HCEC 1CT (cell line): Measurements from ENCODE around the gene C22orf23.
A peak's percentile ranks its signal among the peaks of the same experiment; 100 is the strongest.

Experiments
- DNase-seq: peaks from one replicate; pipeline ENCODE4 v3.0.0-alpha.2; 2017

C22orf23 gene

DNA sequence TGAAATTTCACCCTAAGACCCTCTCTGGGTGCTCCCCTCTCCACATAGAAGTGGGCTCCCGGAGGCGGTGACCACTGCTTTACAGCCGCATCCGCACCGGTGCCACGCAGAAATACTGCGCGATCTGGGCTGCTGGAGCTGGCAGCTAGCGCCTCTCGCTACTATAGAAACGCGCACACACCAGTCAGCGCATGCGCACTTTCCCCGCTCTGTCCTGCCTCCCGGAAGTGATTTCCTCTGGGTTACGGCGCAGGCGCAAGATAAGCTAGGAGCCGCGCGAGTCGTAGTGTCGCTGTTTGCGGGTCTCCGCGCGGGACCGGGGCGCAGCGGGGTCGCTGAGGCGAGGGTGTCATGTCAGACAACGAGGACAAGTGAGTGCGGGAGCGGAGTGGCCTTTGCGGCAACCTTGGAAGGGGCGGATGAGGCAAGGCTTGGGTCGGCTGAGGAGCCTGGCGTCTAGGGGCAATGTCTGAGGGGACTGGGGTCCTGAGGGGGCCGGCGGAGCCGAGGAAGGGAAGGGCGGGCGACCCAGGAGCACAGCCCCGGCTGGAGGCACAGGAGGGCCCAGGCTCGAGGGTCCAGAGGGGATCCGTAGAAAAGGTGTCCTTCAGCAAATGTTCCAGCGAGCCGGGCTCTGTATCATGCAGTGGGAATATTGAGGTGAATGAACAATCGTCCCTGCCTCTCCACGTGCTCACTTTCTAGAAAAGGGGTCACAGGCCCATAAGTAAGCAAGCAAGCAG lies at the start of gene C22orf23, which contains the start of gene POLR2F:
Gene C22orf23, minus strand, starts transcription at position 165 of the 743 bp plus-strand sequence. CDS start 452 bp downstream, outside the sequence.
Gene POLR2F, plus strand, starts transcription at position 263 of the 743 bp plus-strand sequence. Its CDS starts 89 bp downstream, at position 352.
- DNase-seq = peak; percentile 90

DNA sequence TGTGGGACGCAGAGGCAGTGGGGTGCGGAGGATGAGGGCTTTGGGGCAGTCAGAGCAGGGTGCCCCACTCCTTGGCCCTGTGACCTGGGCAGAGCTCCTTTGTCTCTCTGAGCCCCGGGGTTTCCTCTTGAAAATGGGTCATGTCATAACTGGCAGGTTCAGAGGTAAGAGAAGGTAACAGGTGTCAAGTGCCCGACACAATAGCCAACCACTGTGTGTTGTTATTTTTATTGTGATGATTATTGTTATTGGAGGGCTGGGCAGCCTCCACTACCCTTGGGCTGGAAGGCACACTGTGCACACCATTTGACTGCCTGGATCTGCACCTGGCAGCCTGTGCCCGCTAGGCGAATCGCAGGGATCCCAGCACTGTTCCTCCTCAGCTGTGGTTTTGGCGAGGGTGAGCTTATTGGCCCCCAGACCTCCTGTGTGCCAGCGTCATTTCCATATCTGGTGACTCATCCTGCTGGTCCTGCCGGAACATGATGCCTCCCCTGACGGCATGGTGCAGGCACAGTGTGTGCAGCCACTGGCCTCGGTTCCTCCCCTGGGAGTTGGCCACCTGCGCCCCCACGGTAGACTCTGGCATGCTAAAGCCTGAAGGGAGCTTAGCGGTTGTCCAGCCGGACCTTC lies 46.4 kb upstream of the C22orf23 start:
- DNase-seq = peak; percentile 46

DNA sequence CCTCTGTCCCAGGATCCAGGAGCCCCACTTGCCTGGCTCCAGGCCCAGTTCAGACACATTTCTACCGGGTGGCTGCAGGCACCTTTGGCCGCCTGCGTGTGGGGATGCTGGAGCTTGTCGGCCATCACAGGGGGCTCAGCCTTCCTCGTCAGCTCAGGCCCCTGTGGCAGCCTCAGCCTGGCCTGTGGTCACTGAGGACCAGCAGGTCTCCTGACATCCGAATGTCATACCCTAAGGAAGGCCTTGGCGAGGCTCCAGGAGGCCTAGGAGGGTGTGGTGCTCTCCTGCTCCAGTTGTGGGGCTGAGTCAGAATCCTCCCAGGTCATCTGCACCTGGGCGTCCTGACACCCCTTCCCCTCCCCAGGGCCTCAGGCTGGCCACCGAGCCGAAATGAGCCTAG lies 45.8 kb upstream of the C22orf23 start:
- DNase-seq = no peak

DNA sequence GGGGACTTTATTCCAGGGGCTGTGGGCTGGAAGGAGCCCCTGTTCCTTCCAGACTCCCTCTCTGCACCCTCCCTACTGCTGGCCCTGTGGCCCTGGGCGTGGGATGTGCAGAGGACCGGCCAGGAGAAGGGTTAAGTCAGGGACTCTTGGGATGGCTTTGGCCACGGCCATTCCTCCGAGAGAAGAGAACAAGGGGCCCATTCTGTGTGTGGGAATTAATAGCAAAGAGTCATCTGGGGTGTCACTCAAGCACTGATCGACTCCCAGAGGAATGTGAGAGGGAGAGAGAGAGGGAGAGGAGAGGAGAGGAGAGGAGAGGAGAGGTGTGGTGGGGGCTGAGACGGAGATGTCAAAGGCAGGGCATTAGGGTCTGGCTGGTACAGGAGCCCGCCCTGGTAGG lies 45.1 kb upstream of the C22orf23 start:
- DNase-seq = no peak

DNA sequence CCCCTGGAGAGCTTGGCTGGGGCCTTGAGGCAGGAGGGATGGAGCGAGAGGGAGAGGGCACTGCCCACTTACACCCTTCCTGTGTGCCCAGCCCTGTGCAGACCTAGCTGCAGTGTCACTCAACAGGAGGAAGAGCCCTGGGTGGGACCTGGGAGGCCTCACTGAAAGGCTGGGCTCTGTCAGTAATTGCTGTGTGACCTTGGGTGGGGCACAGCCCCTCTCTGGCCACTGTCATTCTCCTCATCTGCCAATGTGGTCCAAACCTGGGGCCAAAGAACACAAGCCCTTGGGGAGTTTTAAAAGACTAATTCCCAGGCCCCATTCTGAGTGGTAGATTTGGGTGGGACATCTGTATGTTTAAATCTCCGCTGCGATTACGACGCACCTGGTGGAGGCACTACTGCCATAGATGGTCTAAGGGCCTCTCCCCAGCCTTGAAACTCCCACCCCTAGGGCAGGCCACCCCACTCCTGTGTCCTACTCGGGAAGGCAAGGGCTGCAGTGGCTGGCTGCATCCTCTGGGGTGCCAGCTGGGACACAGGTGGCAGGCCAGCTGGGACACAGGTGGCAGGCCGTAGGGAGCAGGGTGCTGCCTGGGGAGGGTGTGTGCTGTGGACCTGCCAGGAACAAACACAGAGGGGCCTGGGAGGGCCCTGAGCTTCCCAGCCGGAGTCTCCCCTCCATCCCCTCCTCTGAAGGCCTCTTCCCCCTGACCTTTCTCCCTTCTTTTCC lies 43.3 kb upstream of the C22orf23 start:
- DNase-seq = no peak

DNA sequence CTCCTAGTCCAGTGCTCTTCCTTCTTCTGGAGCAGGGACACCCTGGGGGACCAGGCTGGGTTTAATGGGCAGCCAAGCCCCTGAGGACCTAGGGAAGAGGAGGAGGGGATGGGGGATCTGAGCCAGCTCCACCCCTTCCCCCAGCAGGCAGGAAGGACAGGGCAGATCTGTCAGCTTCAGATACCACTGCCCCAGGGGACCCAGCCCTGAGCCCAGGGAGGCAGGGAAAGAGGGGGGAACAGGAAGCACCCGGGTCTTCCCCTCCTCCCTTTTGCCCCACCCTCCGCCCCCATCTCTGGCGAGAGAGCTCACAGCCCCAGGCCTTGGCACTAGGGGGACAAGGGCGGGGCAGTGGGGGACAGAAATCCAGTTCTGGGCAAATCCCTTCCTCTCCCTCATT lies 42.7 kb upstream of the C22orf23 start:
- DNase-seq = no peak

DNA sequence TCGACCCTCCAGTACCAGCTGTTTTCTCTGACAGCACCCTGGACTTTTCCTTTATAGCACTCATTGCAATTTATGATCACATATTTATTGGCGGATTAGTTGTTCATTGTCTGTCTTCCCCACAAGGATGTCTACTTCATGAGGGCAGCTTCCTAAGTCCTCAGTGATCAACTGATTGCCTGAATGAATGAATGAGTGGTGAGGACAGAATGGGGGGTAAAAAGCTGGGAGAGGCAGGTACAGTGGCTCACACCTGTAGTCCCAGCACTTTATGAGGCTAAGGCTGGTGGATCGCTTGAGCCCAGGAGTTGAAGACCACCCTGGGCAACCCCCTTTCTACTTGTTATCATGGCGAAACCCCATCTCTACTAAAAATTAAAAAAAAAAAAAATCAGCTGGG lies 42.1 kb upstream of the C22orf23 start:
- DNase-seq = no peak

DNA sequence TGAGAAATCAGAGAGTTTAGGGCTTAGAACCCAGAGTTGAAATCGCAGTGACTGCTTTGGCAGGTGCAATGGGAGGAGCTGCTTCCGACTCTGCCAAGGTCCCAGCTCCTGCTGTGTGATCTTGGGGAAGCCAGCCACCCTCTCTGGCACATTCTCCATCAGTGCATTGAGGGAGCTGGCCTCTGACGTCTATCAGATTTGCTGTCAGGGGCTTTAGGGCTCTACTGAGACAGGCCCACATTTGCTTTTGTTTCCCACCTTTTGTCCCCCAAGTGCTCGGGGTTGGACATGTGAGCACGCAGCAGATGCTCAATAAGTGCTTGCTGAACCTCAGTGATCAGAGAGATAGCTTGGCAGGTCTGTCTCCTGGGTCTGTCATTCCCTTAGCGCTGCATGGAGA lies 41.6 kb upstream of the C22orf23 start:
- DNase-seq = no peak

DNA sequence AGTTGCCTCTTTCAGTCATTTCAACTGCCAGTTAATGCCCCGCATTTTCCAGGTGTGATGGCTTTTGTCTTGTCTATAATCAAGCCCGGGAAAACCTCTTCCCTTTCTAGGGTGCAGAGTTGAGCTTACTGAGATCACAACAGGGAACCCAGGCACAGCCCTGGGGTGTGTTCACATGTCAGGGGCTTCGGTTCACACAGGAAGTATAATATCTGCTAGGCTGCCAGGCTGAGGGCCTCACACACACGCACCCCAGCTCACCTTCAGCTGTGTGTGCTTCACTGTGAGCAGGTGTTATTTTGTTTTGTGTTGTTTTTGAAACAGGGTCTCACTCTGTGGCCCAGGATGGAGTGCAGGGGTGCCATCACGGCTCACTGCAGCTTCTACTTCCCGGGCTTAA lies 40.6 kb upstream of the C22orf23 start:
- no peak for DNase-seq

DNA sequence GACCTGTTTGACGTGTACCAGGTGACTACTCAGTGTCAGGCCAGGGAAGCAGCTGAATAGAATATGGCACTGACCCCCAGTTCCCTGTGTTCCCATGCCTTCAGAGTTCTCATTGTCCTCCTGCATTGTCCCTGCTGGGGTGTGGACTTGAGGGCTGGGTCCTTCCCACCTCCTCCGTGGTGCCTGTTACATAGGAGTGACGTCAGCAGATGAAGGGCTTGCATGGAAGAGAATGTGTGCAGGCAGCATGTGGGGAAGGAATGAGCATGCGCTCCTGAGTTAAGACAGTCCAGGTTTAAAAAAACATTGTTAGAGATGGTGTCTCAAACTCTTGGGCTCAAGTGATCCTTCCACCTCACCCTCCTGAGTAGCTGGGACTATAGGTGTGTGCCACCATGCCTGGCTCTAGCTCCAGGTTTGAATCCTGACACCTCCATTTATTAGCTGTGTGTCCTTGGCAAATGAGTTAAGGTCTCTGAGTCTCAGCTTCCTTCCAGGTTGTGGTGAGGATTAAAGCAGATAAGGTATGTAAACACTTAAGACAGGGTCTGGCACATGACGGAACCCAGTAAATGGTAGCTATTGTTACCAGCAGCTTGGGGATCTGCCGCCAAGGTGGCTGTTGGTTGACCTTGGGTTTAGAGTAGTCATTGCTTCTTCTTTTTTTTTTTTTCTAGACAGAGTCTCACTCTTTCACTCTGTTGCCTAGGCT lies 38.5 kb upstream of the C22orf23 start:
- no peak for DNase-seq

DNA sequence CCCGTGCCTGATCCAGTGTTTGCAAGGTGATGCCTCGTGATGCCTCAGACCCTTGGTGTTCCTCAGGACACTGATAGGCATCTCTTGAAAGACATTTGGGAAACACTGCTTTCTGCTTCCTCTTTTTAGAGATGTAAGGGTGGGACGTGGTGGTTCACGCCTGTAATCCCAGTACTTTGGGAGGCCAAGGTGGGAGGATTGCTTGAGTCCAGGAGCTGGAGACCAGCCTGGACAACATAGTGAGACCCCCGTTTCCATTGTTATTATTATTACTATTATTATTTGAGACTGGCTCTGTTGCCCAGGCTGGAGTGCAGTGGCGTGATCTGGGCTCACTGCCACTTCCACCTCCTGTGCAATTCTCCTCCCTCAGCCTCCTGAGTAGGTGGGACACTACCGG lies 37.5 kb upstream of the C22orf23 start:
- DNase-seq = no peak

DNA sequence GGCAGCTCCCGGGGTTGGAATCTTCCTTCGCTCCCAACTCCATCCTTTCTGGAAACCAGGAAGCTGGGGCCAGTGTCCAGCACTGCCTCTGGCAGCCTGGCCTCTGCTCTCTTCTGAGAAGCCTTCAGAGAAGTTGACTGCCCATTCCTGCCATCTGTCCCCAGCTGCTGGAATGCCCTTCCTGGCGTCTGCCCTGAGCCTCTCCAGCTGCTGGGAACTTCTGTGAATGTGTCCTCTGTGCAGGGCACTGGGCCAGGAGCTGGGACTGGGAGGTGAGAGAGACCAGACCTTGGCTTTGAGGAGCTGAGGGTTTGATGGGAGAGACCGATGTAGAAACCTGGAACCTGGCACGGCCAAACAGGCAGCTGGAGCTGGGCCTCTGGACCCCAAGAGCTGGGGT lies 36.9 kb upstream of the C22orf23 start:
- no peak for DNase-seq

DNA sequence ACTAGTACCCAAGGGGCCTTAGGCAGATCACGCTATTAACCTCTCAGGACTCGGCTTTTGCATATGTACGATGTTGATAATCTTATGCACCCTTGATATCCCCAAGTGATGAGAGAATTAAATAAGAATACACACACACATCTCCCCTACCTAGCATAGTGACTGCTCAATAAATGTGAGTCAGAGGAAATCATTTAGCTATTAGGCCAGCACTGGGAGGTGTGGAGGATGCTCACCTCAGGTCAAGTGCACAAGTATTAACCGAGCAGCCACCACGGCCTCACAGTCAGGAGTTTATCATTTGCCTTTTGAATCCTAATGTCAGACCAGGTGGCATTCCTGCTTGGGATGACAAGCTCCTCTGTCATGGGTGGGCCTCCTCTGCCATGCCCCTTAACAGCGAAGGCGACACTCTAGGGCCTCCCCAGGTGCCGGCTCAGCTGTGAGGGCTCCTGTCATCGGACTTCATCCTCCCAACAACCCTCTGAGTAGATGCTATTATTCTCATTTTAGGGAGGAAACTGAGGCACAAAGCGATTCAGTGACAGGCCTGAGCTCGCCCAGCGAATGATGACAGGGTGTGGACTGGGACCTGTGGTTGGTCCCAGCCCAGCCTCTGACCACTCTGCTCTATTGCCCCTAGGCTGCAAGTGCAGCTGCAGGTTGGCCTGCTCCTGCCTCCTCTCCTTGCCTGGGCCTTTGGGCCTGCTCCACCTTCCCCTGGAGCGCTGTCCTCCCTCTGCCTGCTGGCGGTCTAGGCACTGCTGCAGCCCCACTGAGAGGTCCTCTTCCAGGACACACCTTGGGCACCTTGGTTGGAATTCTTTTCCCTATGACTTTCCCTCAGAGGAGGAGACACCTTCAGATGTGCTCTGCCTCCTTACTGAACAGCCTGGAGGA lies 36.0 kb upstream of the C22orf23 start:
- DNase-seq = no peak

DNA sequence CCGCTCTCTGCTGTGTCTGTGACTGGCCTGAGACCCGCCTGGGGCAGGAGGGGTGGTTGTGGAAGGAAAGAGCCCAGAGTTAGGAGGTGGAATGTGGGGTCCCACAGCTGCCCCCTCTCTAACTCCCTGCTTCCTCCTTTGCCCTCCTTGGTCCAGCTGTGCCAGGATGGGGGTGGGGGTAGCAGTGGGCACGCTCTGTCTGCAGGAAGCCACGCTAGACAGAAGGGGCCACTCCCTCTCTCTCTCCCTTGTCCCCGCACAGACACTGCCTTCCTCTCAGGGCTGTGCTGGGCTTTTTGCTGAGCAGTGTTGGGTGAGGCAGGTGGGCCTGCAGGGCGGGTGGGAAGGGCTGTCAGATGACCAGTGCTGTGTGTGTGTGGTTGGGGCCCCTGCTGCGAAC lies 33.0 kb upstream of the C22orf23 start:
- no peak for DNase-seq

DNA sequence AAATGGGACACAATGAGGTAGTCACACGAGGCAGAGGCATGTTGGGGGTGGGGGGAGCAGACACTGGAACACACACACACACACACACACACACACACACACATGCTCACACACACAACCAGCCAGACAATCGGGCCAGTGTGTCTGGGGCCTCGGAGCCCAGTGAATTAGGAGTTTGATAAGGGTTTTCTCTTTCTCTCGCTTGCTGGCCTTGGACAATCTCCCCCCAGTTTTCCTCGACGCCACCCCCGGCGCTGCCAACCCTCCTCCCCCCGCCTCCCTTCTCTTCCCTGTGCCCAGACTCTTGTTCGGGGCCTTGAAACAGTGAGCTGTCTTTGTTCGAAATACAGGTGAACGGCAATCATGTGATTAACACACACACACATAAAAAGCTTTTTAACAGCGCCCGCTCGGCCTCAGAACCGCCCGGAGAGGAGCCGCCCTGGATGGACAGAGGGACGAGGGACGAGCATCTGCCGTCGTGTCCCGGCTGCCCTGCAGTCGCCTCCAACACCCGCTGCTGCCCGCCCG lies 32.4 kb upstream of the C22orf23 start:
- no peak for DNase-seq

DNA sequence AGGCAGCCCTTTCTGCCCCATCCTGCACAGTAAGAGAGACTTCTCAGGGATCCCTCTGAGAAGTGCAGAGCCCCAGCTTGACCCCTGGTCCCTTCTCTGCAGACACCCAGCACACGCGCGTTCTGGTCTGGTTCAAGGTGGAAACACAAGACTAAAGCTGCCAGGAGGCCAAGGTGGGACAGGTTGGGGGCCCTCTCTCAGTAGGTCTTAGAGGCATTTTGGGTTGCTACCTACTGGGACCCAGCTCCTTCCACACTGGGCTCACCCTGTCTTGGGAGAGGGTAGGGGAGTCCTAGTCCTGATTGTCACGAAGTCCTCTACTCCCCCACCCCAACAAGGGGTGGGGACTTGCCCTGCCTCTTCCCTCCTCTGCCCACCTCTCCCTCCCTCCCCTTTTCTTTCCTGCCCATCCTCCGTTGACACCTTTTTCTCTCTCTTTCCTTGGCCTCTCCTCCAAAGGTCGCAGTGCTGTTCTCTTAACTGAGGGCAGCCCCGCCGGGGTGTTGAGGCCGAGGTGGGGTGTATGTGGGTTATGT lies 31.7 kb upstream of the C22orf23 start:
- no peak for DNase-seq

DNA sequence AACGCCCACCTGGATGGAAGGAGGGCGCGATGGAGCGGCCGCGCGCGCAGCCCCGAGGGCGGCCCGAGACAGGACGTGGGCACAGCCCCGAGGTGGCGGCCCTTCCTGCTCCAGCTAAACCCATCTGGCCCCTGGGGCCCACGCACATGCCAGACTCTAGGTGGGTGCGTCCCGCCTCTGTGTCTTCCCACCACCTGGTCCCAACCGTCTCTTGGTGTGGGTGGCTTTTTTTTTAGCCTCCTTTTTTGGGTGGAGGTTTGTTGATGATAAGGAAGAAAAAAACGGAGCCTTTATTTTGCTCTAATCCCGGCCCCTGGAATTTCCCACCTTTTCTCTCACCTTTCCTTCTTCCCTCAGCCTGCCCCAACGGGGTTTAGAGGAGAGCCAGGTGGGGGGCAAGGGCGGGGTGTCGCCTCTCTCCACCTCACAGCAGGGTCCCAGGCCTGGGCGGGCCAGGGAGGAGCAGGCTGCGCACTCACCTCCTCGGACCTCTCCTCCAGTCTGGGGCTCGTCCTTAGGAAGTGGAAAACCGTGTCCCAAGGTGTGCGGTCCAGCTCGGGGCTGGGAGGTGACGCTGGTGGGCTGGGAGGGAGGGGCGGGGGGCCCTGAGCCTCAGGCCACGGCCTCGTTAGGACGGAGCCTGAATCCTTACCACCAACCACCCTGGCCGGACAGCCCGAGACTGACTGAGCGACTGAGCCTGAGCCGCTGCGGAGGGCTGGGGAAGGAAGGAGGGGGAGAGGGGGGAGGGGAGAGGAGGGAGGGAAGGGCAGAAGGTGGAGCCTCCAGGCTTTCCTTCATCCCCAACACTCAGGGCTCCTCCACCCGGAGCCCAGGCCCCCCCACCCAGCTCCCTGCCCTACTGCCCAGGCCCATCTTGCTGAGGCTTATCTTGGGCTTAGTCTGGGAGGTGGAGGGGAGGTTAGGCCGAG lies 30.7 kb upstream of the C22orf23 start, which contains the start of gene SOX10:
Gene SOX10, minus strand, starts transcription at position 696 of the 932 bp plus-strand sequence. CDS start 771 bp downstream, outside the sequence.
- DNase-seq = no peak

DNA sequence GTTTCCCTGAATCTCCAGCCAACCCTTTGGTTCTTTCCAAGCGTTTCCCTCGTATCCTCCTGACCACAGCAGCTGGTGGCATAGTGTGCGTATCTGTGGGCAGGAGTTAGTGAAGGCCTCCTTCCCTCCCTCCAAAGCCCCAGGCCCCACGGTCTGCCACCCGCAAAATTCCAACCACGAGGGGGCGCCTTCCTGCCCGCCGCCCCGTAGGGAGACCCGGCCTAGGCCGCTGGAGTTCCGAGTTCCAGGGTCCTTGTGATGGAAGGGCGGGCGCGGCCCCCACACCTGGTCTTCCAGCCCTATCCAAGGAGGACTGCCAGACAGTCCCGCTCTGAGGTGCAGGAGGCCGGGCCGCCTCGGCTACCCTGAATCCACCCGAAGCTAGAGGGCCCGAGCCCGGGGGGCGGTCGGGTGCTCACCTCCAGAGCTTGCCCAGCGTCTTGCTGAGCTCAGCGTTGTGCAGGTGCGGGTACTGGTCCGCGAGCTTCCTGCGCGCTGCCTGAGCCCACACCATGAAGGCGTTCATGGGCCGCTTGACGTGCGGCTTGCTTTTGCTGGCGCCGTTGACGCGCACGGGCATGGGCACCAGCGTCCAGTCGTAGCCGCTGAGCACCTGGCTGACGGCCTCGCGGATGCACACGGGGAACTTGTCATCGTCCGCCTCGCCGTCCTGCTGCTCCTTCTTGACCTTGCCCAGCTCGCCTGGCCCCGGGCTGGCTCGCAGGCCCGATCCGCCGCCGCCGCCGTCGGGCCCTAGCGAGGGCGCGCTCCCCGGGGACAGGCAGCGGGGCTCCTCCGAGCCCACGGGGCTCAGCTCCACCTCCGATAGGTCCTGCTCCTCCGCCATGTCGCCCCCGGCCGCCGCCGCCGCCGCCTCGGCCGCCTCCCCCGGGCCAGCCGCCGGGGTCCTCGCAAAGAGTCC lies 29.8 kb upstream of the C22orf23 start:
- no peak for DNase-seq

DNA sequence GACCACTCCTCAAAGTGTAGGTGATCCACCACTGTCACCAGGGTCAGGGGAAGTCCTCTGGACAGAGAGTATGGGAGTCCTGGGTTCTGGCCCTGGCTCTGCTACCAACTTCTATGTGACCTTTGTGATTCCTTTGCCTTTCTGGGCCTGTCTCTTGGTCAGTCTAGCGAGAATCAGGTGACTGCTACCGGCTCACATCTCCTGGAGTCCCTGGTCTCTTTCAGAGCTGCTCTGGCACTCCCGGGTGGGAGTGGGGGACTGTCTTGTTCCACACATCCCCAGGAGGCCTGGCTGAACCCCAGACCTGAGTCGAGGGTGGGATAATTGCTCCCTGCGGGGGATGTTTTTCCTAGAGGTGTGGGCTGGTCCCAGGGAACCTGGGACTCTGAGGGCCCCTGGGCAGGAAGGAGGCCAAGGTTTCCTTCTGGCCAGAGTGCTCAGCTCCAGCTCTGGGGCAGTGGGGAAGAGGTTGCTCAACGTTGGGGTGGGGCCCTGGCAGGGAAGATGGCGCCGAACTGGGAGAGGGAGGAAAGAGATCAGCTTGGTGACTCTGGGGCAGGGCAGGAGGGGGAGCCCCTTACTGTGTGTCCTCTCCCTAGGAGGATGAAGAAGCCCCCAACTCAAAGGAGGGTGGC lies 28.9 kb upstream of the C22orf23 start:
- no peak for DNase-seq
